ENCODE data around the gene PFDN1. TPM values are rescaled to one million over a fixed set of nuclear protein-coding genes. Genes with fewer than 3 reads are reported as not detected.

PFDN1 gene
- polyA plus RNA-seq, 1 experiment = 114 TPM

DNA sequence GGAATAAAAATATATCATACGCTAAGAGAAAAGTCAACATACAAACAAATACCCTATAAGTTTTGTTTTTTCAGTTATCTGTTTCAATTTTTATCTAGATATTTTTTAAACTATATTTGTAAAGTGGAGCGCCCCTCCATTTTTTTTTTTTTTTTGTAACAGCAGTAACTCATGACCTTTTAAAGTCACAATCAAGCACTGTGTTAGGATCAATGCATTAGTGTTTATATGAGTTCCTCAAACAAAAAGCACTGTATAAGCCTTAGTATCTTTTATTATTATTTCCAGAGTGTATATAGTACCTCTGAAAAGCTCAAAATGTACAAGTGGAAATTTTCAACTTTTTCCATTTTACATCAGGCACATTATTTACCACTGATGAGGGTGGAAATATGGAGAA is 20.6 kb downstream of the PFDN1 start:
- H3K27me3 ChIP-seq (ENCODE audit: control insufficient read depth, insufficient read depth, low read length) = no peaks in the 10 kb centered on the region
- CTCF ChIA-PET = interaction anchor here (3.1 kb wide), 1 partner anchor 63 kb away, joined by 8 read pairs; the partner anchor contains the start of gene HBEGF

DNA sequence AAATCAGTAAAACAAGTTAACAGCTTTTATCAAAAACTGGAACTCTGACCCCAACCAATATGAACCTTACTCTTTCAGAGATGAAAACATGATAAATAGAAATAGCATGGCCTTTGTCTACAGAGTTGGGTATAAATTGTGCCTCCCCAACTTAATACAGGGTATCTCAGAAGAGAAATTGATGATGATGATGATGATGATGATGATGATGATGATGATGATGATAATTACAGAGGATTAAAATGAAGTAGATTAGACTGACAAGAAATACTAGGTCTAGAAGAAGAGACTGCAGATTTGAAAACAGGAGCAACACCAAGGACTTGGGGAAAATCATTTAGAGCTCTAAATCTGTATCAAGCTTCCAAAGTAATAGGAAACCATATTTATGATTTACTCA is 27.1 kb downstream of the PFDN1 start:
- H3K36me3 ChIP-seq (ENCODE audit: control insufficient read depth, insufficient read depth, low read length) = no peaks in the 10 kb centered on the region
- CTCF ChIA-PET = no interaction called here
- no peak overlapping the region for H3K4me3 ChIP-seq (ENCODE audit: low read depth, low read length)
- TF ChIP-seq, protein P1, sequence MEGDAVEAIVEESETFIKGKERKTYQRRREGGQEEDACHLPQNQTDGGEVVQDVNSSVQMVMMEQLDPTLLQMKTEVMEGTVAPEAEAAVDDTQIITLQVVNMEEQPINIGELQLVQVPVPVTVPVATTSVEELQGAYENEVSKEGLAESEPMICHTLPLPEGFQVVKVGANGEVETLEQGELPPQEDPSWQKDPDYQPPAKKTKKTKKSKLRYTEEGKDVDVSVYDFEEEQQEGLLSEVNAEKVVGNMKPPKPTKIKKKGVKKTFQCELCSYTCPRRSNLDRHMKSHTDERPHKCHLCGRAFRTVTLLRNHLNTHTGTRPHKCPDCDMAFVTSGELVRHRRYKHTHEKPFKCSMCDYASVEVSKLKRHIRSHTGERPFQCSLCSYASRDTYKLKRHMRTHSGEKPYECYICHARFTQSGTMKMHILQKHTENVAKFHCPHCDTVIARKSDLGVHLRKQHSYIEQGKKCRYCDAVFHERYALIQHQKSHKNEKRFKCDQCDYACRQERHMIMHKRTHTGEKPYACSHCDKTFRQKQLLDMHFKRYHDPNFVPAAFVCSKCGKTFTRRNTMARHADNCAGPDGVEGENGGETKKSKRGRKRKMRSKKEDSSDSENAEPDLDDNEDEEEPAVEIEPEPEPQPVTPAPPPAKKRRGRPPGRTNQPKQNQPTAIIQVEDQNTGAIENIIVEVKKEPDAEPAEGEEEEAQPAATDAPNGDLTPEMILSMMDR (IDR thresholded peaks at IDR 0.05; ENCODE audit: insufficient read depth, low read depth, low read length) = no peak
- POLR2A ChIA-PET = no interaction called here
- DNase-seq (ENCODE audit: low read depth) = no peak
- no peaks in the 10 kb centered on the region for H3K27me3 ChIP-seq (ENCODE audit: control insufficient read depth, insufficient read depth, low read length)

More for the DNA sequence above, 20.6 kb downstream of the PFDN1 start:
- POLR2A ChIA-PET = no interaction called here
- TF ChIP-seq, protein P1 (IDR thresholded peaks at IDR 0.05; ENCODE audit: insufficient read depth, low read depth, low read length) = no peak
- H3K4me3 ChIP-seq (ENCODE audit: low read depth, low read length) = no peak overlapping the region
- no peak for DNase-seq (ENCODE audit: low read depth)
- H3K36me3 ChIP-seq (ENCODE audit: control insufficient read depth, insufficient read depth, low read length) = no peaks in the 10 kb centered on the region

DNA sequence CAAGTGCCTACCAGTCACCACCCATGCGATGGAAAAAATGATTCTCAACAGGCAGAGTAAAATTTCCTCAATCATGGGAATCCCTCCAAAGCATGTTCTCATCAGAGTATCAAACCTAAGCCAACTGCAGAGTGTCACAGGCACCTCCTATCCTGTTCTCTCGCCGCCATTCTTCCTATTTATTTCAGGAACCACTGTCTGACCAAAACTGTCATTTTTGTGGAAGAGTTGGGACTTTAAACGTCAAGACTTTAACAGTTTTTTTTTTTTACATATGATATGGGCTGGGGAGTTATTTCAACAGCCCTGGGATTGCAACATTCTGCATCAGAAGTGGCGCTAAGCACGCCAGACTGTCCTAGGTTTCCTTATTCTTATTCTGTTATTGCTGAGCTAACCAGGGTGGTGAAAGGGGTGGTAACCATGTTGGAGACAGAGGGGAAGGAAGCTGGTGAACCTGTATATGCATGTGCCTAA is 29.5 kb downstream of the PFDN1 start:
- TF ChIP-seq, protein P1 (IDR thresholded peaks at IDR 0.05; ENCODE audit: insufficient read depth, low read depth, low read length) = no peak
- Histone ChIP-seq H3K4me3 (ENCODE audit: low read depth, low read length) (no peak overlapping the region), H3K36me3 (ENCODE audit: control insufficient read depth, insufficient read depth, low read length) (no peaks in the 10 kb centered on the region), H3K27me3 (ENCODE audit: control insufficient read depth, insufficient read depth, low read length) (no peaks in the 10 kb centered on the region)
- POLR2A ChIA-PET = no interaction called here
- CTCF ChIA-PET = interaction anchor here (0.9 kb wide), 1 partner anchor 90 kb away, joined by 4 read pairs; no protein-coding TSS in a partner anchor
- DNase-seq (ENCODE audit: low read depth) = no peak

DNA sequence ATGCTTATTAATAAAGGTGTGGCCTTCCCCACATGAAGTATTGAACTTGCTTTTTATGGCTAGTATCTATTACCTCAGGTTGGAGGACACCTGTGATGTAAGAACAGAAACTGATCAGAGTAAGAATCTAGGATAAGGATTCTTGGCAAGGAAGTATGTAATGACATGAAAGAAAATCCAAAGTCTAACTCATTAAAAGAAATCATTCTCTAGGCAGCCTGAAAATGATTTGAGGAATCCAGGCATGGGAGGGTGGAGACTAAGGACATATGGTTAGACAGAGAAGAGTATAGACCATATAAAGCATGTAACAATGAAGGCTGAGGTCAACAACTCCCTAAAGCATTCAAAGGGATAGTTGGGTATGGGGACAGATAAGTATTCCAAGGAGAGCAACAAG is 32.9 kb downstream of the PFDN1 start:
- TF ChIP-seq, protein P1 (IDR thresholded peaks at IDR 0.05; ENCODE audit: insufficient read depth, low read depth, low read length) = no peak
- DNase-seq (ENCODE audit: low read depth) = no peak
- ChIA-PET POLR2A (no interaction called here), CTCF (no interaction called here)
- Histone ChIP-seq H3K27me3 (ENCODE audit: control insufficient read depth, insufficient read depth, low read length) (no peaks in the 10 kb centered on the region), H3K36me3 (ENCODE audit: control insufficient read depth, insufficient read depth, low read length) (no peaks in the 10 kb centered on the region), H3K4me3 (ENCODE audit: low read depth, low read length) (no peak overlapping the region)

DNA sequence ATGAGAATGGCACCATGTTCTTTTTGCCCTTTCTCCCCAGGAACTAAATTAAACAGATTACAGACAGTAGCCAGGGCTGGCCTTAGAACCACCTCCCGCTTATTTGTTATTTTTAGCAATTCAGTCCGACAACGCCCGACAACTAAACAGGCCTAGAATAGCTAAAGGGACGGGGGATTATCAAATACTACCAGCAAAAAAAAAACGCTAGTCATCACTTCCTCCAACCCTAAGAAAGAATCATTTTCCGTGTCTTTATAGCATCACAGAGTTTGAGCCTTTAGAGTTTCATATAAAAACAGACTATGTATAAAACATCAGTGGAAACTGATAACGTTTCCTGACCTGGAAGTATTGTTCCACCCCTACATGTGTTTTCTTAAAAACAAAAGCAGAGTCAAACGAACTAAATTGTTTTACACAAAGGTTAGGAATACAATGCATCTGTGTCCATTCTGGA is 35.3 kb downstream of the PFDN1 start:
- ChIA-PET CTCF (interaction anchor here (2.9 kb wide), 1 partner anchor 78 kb away, joined by 10 read pairs; the partner anchor contains the start of gene HBEGF), POLR2A (no interaction called here)
- TF ChIP-seq, protein P1 (IDR thresholded peaks at IDR 0.05; ENCODE audit: insufficient read depth, low read depth, low read length) = no peak
- no peak for DNase-seq (ENCODE audit: low read depth)
- Histone ChIP-seq H3K4me3 (ENCODE audit: low read depth, low read length) (no peak overlapping the region), H3K27me3 (ENCODE audit: control insufficient read depth, insufficient read depth, low read length) (no peaks in the 10 kb centered on the region), H3K36me3 (ENCODE audit: control insufficient read depth, insufficient read depth, low read length) (no peaks in the 10 kb centered on the region)
